C4-2B (cell line): ENCODE data around the gene RHOF.

Source experiments
- H3K27ac ChIP-seq: fragments of 450-650 bp; 2 replicates; pipeline ENCODE4 v1.5.1; 2017
- CTCF ChIP-seq: fragments of 450-650 bp; conservative IDR thresholded peaks from 2 replicates; pipeline ENCODE4 v1.5.1; 2017; ENCODE audit warnings: mild to moderate bottlenecking
- ZFX ChIP-seq: fragments of 450-650 bp; IDR thresholded peaks from 2 replicates; pipeline ENCODE4 v1.6.1; 2017

RHOF gene

GRCh38 chr12:121830588-121831265 is 37.2 kb upstream of the RHOF start:
- no peak overlapping the region for H3K27ac ChIP-seq
- no peak for TF ChIP-seq ZFX
- TF ChIP-seq CTCF: no peak

- no peak for TF ChIP-seq CTCF
- TF ChIP-seq ZFX: no peak
- no peak overlapping the region for H3K27ac ChIP-seq
Observed at GRCh38 chr12:121830134-121830533, 36.6 kb upstream of the RHOF start.

- H3K27ac ChIP-seq: no peak overlapping the region
- TF ChIP-seq CTCF (no peak), ZFX (no peak)
Observed at GRCh38 chr12:121829250-121829918, 35.9 kb upstream of the RHOF start.

GRCh38 chr12:121828826-121829225 is 35.3 kb upstream of the RHOF start:
- TF ChIP-seq ZFX (no peak), CTCF (no peak)
- no peak overlapping the region for H3K27ac ChIP-seq

GRCh38 chr12:121828306-121828705 is 34.8 kb upstream of the RHOF start:
- H3K27ac ChIP-seq: no peak overlapping the region
- TF ChIP-seq ZFX: no peak
- TF ChIP-seq CTCF: no peak

- TF ChIP-seq CTCF (no peak), ZFX (no peak)
- no peak overlapping the region for H3K27ac ChIP-seq
Observed at GRCh38 chr12:121827351-121828099, 34.0 kb upstream of the RHOF start.
